HG02938 (cell line): ENCODE measurements around the gene KLHDC1.
"Not testable (repeated sequence)": the region's sequence is repeated elsewhere in the genome, so short reads cannot be mapped to it uniquely, and the experiment has no call there.

Source experiments
- ATAC-seq: cut with Tn5 transposase; IDR thresholded peaks from one replicate; pipeline ENCODE4 v1.9.1; 2021; ENCODE audit warnings: mild to moderate bottlenecking, moderate library complexity; ENCODE audit not compliant: unreplicated experiment

KLHDC1 gene, protein sequence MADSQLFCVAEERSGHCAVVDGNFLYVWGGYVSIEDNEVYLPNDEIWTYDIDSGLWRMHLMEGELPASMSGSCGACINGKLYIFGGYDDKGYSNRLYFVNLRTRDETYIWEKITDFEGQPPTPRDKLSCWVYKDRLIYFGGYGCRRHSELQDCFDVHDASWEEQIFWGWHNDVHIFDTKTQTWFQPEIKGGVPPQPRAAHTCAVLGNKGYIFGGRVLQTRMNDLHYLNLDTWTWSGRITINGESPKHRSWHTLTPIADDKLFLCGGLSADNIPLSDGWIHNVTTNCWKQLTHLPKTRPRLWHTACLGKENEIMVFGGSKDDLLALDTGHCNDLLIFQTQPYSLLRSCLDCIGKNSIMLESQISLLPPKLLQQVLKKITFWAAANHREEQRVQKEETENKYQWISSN

DNA sequence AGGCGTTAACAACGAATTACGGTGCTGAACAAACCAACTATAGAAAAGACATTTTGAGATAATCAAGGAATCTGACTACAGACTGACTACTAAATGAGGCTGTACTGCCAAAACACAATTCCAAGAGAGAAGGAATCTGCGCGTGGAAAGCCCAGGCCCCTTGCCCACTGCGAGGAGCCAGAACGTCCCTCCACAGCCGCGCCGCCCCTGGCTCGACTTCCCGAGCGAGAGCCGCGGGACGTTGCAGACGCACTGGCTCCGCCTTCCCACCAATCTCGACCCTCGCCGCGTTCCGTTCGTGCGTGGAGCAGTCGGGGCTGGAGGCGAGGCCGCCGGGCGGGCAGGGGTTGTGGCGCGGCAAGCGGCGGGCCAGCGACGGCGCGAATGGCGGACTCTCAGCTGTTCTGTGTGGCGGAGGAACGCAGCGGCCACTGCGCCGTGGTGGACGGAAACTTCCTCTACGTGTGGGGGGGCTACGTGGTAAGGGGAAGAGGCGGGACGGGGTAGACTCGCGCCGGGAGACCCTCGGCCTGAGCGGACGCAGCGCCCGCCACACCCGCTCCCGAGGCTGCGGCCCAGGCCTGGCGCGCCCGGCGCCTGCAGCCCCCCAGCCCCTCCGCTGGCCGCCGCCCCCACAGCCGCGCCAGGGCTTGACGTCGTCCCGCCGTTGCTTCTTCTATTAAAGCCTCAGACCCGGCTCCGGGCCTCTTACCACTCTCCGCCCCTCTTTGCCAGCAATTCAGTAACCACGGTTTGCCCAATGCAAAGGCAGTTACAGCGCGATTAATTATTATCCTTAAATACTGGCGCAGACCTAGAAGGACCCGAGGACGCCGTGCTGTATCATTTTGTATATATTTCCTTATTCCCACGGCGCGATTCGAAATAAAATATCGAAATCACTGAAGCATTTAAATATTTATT is at the start of gene KLHDC1:
TSS of gene KLHDC1 (plus strand) at position 310 of the 924 bp plus-strand sequence. CDS start at position 385, 75 bp downstream.
- peak; percentile 71 for ATAC-seq

GRCh38 chr14:49653508-49653907 is 39.4 kb upstream of the KLHDC1 start:
- ATAC-seq, result no peak

DNA sequence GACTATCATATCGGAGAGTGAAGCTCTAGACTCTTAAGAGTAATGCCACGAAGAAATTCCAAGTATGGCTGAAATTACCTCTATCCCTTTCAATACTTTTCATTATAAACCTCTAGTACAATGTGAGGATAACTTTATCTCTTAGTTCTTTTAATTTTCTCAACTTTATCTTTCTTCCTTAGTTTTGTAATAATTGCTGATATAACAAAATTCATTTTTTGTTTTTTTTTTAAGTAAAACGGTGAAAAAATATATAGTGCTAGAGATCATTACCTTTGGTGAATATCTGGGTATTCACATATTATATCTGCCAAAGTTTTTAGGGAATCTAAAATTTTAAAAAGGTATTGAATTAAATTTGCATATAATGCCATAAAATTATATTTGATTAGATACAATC is 38.4 kb upstream of the KLHDC1 start:
- ATAC-seq, result no peak

GRCh38 chr14:49657500-49657899 is 35.4 kb upstream of the KLHDC1 start:
- not testable (repeated sequence) for ATAC-seq

DNA sequence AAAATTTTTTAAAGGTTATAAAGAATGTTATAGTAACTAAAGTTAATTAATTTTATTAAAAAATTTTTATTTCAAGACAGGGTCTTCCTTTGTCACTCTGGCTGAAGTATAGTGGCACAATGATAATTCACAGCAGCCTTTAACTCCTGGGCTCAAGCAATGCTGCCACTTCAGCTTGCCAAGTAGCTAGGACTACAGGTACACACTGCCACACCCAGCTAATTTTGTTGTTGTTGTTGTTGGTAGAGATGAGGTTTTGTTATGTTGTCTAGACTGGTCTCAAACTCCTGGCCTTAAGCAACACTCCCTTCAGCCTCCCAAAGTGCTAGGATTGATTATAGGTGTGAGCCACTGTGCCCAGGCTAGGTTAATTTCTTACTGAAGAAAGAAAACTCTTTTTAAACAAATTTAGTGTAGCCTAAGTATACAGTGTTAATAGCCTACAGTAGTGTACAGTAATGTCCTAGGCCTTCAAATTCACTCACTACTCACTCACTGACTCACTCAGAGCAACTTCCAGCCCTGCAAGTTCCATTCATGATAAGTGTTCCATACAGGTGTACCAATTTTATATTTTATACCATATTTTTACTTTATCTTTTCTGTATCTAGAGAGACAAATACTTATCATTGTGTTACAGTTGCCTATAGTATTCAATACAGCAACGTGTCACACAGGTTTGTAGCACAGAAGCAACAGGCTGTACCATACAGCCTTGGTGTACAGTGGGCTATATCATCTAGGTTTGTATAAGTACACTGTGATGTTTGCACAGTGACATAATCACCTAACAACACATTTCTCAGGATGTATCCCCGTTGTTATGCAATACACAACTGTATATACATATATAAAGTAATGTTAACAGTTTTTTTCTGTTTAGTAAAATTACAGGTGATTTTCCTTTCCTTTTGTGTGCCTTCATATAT is 33.1 kb upstream of the KLHDC1 start:
- no peak for ATAC-seq

- ATAC-seq, result no peak
Measured at GRCh38 chr14:49670475-49670874, 22.4 kb upstream of the KLHDC1 start.

DNA sequence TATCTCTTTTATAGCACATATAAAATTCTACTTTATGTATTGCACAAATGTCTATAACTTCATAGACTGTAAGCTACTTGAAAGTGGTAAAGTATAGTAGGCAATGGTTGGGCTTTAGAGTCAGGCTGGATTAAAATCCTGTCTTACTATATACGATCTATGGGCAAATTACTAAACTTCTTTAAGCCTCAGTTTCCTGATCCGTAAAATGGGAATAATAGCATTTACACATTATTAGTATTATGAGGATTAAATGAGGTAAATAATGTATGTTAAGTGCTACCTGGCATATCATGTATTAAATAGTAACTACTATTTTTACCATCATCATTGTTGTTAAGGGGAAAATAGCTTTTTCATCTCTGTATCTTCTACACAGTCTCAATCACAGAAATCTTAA is 19.3 kb upstream of the KLHDC1 start:
- ATAC-seq, result no peak

DNA sequence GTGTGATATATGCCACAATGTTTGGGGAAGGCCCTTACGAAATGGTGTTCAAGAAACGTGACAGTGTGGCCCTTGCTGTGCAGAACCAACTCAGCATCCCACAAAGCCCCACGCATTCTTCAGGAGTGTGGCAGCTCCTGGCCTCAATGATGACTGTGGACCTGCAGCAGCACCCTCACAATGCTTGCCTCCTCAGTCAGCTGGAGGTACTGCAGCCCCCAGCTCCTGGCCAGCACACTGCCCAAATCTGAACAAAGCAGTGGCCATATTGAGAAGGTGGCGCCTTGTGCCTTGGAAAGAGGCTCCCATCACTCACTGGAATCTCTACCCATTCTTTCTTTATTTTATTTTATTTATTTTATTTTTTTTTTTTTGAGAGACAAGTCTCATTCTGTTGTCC is 15.3 kb upstream of the KLHDC1 start:
- no peak for ATAC-seq

DNA sequence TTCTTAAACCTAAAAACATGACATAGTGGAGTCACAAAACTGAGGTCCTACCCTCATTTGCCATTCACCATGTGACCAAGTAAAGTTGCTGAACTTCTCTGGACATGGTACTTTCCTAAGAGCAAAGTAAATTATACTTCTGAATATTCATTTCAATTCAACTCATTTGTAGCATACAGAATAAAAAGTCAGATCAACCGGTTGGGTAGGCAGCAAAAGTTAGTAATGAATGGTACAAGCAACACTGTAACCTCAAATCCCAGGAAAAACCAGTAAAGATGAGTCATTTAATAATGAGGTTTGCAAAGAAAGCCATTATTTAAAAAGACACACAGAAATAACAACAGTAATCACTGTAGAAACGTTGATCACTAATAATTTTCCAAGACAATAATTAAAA is 13.6 kb upstream of the KLHDC1 start:
- ATAC-seq, result no peak

- ATAC-seq, result no peak
Measured at GRCh38 chr14:49686425-49686824, 6.5 kb upstream of the KLHDC1 start.

DNA sequence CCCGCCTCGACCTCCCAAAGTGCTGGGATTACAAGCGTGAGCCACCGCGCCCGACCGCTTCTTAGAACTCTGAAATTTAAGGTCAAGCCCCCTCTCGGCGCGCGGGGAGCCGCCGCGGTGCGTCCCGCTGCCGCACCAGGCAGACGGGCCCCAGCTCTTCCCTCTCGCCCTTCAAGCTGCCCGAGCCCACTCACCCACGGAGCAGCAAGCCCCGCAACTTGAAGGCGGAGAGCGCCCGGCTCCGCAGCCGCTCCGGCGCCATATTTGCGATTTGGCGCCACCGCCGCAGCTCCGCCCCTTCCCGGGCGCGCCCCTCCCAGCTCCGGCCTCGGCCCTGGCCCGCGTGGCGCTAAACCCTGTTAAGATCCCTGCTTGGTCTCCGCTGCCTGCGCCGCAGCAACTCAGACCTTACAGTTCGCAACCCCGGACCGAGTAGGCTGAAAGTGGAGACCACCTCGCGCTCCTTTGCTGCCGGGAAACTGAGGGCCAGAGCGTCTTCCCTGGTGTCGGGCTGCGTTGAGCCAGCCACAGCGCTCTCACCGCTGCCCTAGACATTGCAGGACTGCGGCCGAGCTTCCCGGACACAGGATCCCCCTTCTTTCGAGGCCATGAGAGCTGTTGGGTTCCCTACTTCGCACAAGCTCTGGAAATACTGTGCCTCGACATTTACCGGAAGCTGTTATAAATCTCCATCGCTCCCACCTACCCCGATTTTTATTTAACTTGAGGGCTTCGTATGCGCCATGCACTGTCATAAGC is 4.8 kb upstream of the KLHDC1 start, which contains the start of gene POLE2:
TSS of gene POLE2 (minus strand) at position 273 of the 759 bp plus-strand sequence. CDS start at position 262, 11 bp downstream.
- peak; percentile 79 for ATAC-seq

GRCh38 chr14:49688701-49689030 is 4.3 kb upstream of the KLHDC1 start:
- no peak for ATAC-seq

DNA sequence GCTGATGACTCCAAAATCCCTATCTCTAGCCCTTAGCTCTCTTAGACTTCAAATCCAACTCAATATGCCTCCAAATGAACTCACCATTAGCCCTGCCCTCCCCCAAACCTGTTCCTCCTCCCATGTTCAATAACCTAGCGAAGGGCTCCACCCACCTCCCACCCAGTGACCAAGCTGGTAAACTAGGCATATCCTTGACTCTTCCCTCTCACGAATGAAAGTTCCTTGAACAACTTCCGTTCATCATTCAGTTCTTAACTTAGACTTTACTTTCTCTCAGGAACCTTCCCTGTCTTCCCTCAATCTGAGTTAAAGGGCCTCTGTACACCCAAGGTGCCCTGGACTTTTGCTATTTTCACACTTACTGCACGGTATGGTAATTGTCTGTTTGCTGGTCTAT is 1.9 kb upstream of the KLHDC1 start:
- no peak for ATAC-seq

DNA sequence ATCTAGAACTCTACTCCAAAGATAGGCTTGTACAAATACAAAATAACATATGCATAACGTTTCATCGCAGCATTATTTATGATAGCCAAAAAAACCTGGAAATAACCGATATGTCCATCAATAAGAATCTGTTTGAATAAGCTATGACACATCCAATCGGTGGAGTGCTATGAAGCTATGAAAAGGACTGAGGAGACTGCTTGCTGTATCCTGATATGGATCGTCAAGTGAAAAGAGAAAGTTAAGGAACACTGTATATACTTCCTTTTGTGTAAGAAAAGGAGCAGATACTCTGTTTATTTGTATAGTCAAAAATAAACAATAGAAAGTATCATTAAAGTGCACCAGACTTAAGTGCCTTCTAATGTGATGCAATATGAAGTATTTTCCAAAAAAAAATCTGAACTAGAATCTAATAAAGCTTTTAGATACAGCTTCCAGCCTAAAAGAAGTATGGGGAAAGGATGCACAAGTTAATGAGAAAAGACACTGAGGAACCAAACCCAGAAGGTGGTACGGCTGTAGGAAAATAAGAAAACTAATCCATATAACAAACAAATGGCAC is 645 bp upstream of the KLHDC1 start:
- no peak for ATAC-seq

DNA sequence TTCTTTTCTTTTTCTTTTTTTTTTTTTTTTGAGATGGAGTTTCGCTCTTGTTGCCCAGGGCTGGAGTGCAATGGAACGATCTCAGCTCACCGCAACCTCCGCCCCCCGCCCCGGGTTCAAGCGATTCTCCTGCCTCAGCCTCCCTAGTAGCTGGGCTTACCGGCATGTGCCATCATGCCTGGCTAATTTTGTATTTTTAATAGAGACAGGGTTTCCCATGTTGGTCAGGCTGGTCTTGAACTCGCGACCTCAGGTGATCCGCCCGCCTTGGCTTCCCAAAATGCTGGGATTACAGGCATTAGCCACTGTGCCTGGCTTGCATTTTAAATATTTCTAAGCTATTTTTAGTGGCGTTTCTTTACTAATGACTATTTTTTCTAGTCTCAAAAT is 810 bp downstream of the KLHDC1 start:
- not testable (repeated sequence) for ATAC-seq

DNA sequence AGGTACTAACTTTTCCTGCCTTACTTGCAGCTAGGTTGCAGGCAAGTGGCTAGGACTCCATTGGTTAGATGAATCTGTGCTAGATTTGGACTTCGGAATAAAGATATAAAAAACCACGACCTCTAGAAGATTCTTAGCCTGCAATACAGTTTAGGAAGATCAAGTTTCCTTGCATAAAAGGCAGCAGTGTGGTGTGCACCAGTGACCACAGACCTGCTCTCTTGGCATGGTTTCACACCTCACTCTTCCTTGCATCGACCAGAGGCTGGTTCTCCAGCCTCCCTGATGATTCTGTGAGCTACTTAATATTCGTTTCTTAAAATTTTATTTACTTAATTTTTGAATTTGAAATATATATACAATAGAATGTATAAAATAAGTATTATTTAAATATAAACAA is 9.8 kb downstream of the KLHDC1 start:
- ATAC-seq, result no peak

GRCh38 chr14:49703965-49704364 is 11.0 kb downstream of the KLHDC1 start:
- no peak for ATAC-seq

GRCh38 chr14:49704471-49704870 is 11.6 kb downstream of the KLHDC1 start:
- not testable (repeated sequence) for ATAC-seq

- ATAC-seq, result not testable (repeated sequence)
Measured at GRCh38 chr14:49710993-49711392, 18.1 kb downstream of the KLHDC1 start.

GRCh38 chr14:49720744-49721143 is 27.8 kb downstream of the KLHDC1 start:
- no peak for ATAC-seq
